Measurements from ENCODE around the gene BCO1.

The BCO1 gene

GRCh38 chr16:81277541-81278080 is 39.1 kb downstream of the BCO1 start:
- DNase-seq = no peak

- DNase-seq = no peak
These were observed 40.0 kb downstream of the BCO1 start for GRCh38 chr16:81278526-81278925.

- no peak for DNase-seq
These were observed 40.9 kb downstream of the BCO1 start for GRCh38 chr16:81279392-81279791.

GRCh38 chr16:81280393-81280792 is 41.9 kb downstream of the BCO1 start:
- no peak for DNase-seq

- no peak for DNase-seq
These were observed 44.6 kb downstream of the BCO1 start for GRCh38 chr16:81283044-81283443.

- no peak for DNase-seq
These were observed 46.6 kb downstream of the BCO1 start for GRCh38 chr16:81284995-81285600.

- no peak for DNase-seq
These were observed 47.7 kb downstream of the BCO1 start for GRCh38 chr16:81286190-81286589.

GRCh38 chr16:81291117-81291516 is 52.6 kb downstream of the BCO1 start:
- no peak for DNase-seq

- no peak for DNase-seq
These were observed 54.4 kb downstream of the BCO1 start for GRCh38 chr16:81292936-81293335.

GRCh38 chr16:81293909-81294802 is 55.7 kb downstream of the BCO1 start:
- no peak for DNase-seq

GRCh38 chr16:81296631-81297030 is 58.1 kb downstream of the BCO1 start:
- no peak for DNase-seq

GRCh38 chr16:81307770-81308169 is 69.3 kb downstream of the BCO1 start:
- no peak for DNase-seq

- no peak for DNase-seq
These were observed 71.7 kb downstream of the BCO1 start for GRCh38 chr16:81310045-81310644.

- DNase-seq = no peak
These were observed 73.3 kb downstream of the BCO1 start for GRCh38 chr16:81311762-81312161.

GRCh38 chr16:81313701-81314602 is 75.5 kb downstream of the BCO1 start:
- DNase-seq = no peak

- peak; percentile 93 for DNase-seq
These were observed 76.2 kb downstream of the BCO1 start, which contains the start of gene GAN for GRCh38 chr16:81314603-81315270. Gene GAN, plus strand, starts transcription at chr16:81314962. Its CDS starts 152 bp downstream, at chr16:81315114.

GRCh38 chr16:81315271-81316175 is 77.0 kb downstream of the BCO1 start:
- no peak for DNase-seq

GRCh38 chr16:81316176-81316496 is 77.6 kb downstream of the BCO1 start:
- DNase-seq = no peak

GRCh38 chr16:81318711-81319110 is 80.2 kb downstream of the BCO1 start:
- no peak for DNase-seq

- peak; percentile 15 for DNase-seq
These were observed 80.9 kb downstream of the BCO1 start for GRCh38 chr16:81319221-81319912.

All from amniotic stem cell (primary cell).